H1 (cell line): Measurements from ENCODE around the gene RCC1.

Experiments used
- HDAC6 ChIP-seq: IDR thresholded peaks from one replicate; pipeline ENCODE4 v1.7.1; 2012; ENCODE audit warnings: low read depth, mild to moderate bottlenecking, inconsistent platforms, low read length, moderate library complexity
- JUND ChIP-seq: IDR thresholded peaks from 2 replicates; pipeline ENCODE4 v1.6.1; 2011; ENCODE audit warnings: mild to moderate bottlenecking, improper control_type of control experiment, low read length
- POLR2AphosphoS5 ChIP-seq: IDR thresholded peaks from 2 replicates; pipeline ENCODE4 v1.6.1; 2011; ENCODE audit warnings: low read depth, low read length
- ZNF274 ChIP-seq: IDR thresholded peaks from 2 replicates; pipeline ENCODE4 v1.7.0; 2012; ENCODE audit warnings: low read length, borderline replicate concordance; ENCODE audit errors: extremely low read depth

DNA sequence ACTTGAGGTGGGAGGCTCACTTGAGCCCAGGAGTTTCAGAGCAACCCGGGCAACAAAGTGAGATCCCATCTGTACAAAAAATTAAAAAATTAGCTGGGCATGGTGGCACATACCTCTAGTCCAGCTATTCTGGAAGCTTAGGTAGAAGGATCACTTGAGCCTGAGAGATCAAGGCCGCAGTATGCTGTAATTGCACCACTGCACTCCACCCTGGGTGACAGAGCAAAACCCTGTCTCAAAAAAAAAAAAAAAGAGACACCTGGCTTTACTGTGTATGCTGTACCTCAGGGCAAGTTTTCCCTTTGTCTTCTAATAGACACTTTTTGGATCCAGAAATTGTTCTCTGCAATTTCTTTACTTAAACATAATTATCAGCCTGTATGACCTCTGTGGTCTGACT lies 23.1 kb upstream of the RCC1 start:
- TF ChIP-seq POLR2AphosphoS5 (no peak), ZNF274 (no peak), JUND (no peak), HDAC6 (no peak)
